SK-N-SH treated with all-trans-retinoic acid at 6 μM for 48 hours (cell line): Measurements from ENCODE around the gene MRPS34.

ENCODE experiments used
- ATAC-seq: fragments of 200-7000 bp; cut with Tn5 transposase; 3 replicates; pipeline ENCODE4 v1.9.1; 2020; ENCODE audit warnings: mild to moderate bottlenecking, moderate library complexity
- ARNTL ChIP-seq: fragments of 450-650 bp; formaldehyde crosslinking; IDR thresholded peaks from 2 replicates; pipeline ENCODE4 v1.5.0; 2020; ENCODE audit warnings: low read depth, mild to moderate bottlenecking, moderate library complexity, borderline replicate concordance
- CREB5 ChIP-seq: fragments of 250-450 bp; sonication (Bioruptor Pico); IDR thresholded peaks from 2 replicates; pipeline ENCODE4 v1.5.1; 2020; ENCODE audit warnings: low read depth, mild to moderate bottlenecking, moderate library complexity
- CSDC2 ChIP-seq: fragments of 250-450 bp; sonication (Bioruptor Pico); IDR thresholded peaks from 2 replicates; pipeline ENCODE4 v1.5.0; 2020; ENCODE audit warnings: mild to moderate bottlenecking, moderate library complexity
- CSRNP3 ChIP-seq: fragments of 250-450 bp; sonication (Bioruptor Pico); IDR thresholded peaks from 2 replicates; pipeline ENCODE4 v1.5.1; 2021; ENCODE audit warnings: mild to moderate bottlenecking, moderate library complexity
- ESRRG ChIP-seq: fragments of 250-450 bp; sonication (Bioruptor Pico); IDR thresholded peaks from 2 replicates; pipeline ENCODE4 v1.6.1; 2021; ENCODE audit warnings: mild to moderate bottlenecking
- ISL1 ChIP-seq: fragments of 250-450 bp; sonication (Bioruptor Pico); IDR thresholded peaks from 2 replicates; pipeline ENCODE4 v2.1.2; 2022; ENCODE audit warnings: mild to moderate bottlenecking, moderate library complexity
- OSR1 ChIP-seq: fragments of 250-450 bp; sonication (Bioruptor Pico); IDR thresholded peaks from 2 replicates; pipeline ENCODE4 v1.8.0; 2022; ENCODE audit warnings: moderate library complexity, mild to moderate bottlenecking, inconsistent platforms
- PPARA ChIP-seq: fragments of 250-450 bp; sonication (Bioruptor Pico); IDR thresholded peaks from 2 replicates; pipeline ENCODE4 v1.5.0; 2020; ENCODE audit warnings: mild to moderate bottlenecking, borderline replicate concordance
- SNAI2 ChIP-seq: fragments of 250-450 bp; sonication (Bioruptor Pico); IDR thresholded peaks from 2 replicates; pipeline ENCODE4 v1.5.0; 2020; ENCODE audit warnings: mild to moderate bottlenecking, moderate library complexity
- TCF4 ChIP-seq: fragments of 250-450 bp; sonication (Bioruptor Pico); IDR thresholded peaks from 2 replicates; pipeline ENCODE4 v1.8.0; 2021; ENCODE audit warnings: mild to moderate bottlenecking, moderate library complexity, borderline replicate concordance
- TOX ChIP-seq: fragments of 250-450 bp; sonication (Bioruptor Pico); IDR thresholded peaks from 2 replicates; pipeline ENCODE4 v1.8.0; 2021; ENCODE audit warnings: mild to moderate bottlenecking, moderate library complexity, borderline replicate concordance
- TSHZ2 ChIP-seq: fragments of 250-450 bp; sonication (Bioruptor Pico); IDR thresholded peaks from 2 replicates; pipeline ENCODE4 v1.5.0; 2020; ENCODE audit warnings: mild to moderate bottlenecking, moderate library complexity
- ZFP30 ChIP-seq: fragments of 450-650 bp; formaldehyde crosslinking; IDR thresholded peaks from 2 replicates; pipeline ENCODE4 v1.5.0; 2022; ENCODE audit warnings: mild to moderate bottlenecking, moderate library complexity
- ZNF565 ChIP-seq: fragments of 450-650 bp; formaldehyde crosslinking; conservative IDR thresholded peaks from 2 replicates; pipeline ENCODE4 v1.5.0; 2020; ENCODE audit warnings: low read depth, mild to moderate bottlenecking, moderate library complexity
- TF ChIP-seq, protein P1 (sequence below): fragments of 250-450 bp; sonication (Bioruptor Pico); IDR thresholded peaks from 2 replicates; pipeline ENCODE4 v1.8.0; 2021; ENCODE audit warnings: low read depth, mild to moderate bottlenecking, moderate library complexity, borderline replicate concordance

The MRPS34 gene

DNA sequence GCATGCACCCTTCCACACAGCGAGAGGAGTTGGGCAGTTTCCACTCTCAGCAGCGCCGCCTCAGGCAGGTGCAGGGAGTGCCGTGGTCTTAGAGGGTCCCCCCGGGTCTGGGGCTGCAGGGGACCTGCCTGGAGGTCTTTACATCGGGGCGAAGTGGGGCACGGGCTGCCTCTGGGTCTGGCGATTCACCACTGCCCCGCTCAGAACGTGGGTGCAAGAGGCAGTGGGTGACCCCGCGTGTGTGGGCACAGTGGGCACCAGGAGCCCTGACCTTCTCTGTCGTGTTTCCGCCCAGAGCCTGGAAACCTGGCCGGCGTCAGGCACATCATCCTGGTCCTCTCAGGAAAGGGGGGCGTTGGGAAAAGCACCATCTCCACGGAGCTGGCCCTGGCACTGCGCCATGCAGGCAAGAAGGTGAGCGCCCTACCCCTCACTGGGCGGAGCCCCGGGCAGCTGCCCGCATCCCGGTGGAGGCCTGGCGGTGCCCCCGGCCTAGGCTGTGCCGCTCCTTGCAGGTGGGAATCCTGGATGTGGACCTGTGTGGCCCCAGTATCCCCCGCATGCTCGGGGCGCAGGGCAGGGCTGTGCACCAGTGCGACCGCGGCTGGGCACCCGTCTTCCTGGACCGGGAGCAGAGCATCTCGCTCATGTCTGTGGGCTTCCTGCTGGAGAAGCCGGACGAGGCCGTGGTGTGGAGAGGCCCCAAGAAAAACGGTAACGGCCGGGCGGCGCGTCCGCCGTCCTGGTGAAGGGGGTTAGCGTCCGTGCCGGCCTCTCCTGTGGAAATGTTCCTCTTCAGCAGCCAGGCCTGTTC, 13.5 kb upstream of the MRPS34 start:
- ATAC-seq, result no peak
- TF ChIP-seq ZFP30 (no peak), TOX (no peak), ESRRG (no peak)

- TF ChIP-seq ESRRG (no peak), ISL1 (CRISPR knock-in tag) (no peak), ARNTL (CRISPR knock-in tag) (no peak), TCF4 (CRISPR knock-in tag) (no peak), PPARA (CRISPR knock-in tag) (no peak), SNAI2 (CRISPR knock-in tag) (no peak), OSR1 (CRISPR knock-in tag) (no peak), CSRNP3 (no peak), TOX (no peak), TSHZ2 (CRISPR knock-in tag) (no peak), CREB5 (CRISPR knock-in tag) (no peak)
- no peak for ATAC-seq
Measured at GRCh38 chr16:1785846-1786170, 12.9 kb upstream of the MRPS34 start.

GRCh38 chr16:1784977-1785845, 12.3 kb upstream of the MRPS34 start:
- no peak for ATAC-seq
- TF ChIP-seq, protein P1, sequence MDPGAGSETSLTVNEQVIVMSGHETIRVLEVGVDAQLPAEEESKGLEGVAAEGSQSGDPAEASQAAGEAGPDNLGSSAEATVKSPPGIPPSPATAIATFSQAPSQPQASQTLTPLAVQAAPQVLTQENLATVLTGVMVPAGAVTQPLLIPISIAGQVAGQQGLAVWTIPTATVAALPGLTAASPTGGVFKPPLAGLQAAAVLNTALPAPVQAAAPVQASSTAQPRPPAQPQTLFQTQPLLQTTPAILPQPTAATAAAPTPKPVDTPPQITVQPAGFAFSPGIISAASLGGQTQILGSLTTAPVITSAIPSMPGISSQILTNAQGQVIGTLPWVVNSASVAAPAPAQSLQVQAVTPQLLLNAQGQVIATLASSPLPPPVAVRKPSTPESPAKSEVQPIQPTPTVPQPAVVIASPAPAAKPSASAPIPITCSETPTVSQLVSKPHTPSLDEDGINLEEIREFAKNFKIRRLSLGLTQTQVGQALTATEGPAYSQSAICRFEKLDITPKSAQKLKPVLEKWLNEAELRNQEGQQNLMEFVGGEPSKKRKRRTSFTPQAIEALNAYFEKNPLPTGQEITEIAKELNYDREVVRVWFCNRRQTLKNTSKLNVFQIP (CRISPR knock-in tag), result no peak
- TF ChIP-seq ZNF565 (no peak), OSR1 (CRISPR knock-in tag) (no peak), CSDC2 (CRISPR knock-in tag) (no peak), TSHZ2 (CRISPR knock-in tag) (no peak), SNAI2 (CRISPR knock-in tag) (no peak), TOX (no peak)
